Measurements from ENCODE around the gene AP2S1. TPM values are rescaled to one million over a fixed set of nuclear protein-coding genes. Genes with fewer than 3 reads are reported as not detected.
A peak's percentile ranks its signal among the peaks of the same experiment; 100 is the strongest.

The AP2S1 gene
- total and polyA plus RNA-seq, 12 donors: 68.7 to 192 (median 80.7) TPM

DNA sequence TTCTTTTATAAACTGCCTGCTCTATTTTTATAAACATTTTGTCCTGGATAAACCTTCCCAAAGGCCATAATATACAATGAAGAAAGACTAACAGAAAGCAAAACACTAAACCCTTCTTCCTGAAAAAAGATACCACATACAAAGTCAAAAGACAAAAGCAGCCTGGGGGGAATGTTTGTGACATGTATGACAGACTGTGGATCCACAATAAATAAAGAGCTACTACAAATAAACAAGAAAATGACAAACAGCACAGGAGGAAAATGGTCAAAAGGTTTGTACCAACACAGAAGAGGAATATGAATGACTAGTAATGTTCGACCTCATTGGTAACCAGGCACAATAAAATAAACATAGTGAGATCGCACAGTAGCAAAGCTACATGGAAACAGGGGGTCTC is 19.8 kb downstream of the AP2S1 start:
- no peaks in the 10 kb centered on the region for H3K27me3 ChIP-seq
- H3K27ac ChIP-seq: no peak overlapping the region
- WGBS, 2 donors: 97% methylated on average over 2 of the region's 2 CpGs
- H3K36me3 ChIP-seq: peaks cover 0 to 1% (median 0%) of the 10 kb centered on the region in 9 donors
- no peaks in the 10 kb centered on the region for H3K4me1 ChIP-seq
- ATAC-seq (no peak), DNase-seq (no peak)
- TF ChIP-seq, protein P1, sequence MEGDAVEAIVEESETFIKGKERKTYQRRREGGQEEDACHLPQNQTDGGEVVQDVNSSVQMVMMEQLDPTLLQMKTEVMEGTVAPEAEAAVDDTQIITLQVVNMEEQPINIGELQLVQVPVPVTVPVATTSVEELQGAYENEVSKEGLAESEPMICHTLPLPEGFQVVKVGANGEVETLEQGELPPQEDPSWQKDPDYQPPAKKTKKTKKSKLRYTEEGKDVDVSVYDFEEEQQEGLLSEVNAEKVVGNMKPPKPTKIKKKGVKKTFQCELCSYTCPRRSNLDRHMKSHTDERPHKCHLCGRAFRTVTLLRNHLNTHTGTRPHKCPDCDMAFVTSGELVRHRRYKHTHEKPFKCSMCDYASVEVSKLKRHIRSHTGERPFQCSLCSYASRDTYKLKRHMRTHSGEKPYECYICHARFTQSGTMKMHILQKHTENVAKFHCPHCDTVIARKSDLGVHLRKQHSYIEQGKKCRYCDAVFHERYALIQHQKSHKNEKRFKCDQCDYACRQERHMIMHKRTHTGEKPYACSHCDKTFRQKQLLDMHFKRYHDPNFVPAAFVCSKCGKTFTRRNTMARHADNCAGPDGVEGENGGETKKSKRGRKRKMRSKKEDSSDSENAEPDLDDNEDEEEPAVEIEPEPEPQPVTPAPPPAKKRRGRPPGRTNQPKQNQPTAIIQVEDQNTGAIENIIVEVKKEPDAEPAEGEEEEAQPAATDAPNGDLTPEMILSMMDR (IDR thresholded peaks at IDR 0.05): no peak
- H3K9me3 ChIP-seq: no peaks in the 10 kb centered on the region
- H3K4me3 ChIP-seq: no peak overlapping the region
- intact Hi-C loops (cut with DNase I): loop anchor here in 3 of 10 donors (10.0 kb wide), 1 partner anchor 46 kb away; the partner anchor contains the start of gene SLC1A5 (in 3 of the 3)

DNA sequence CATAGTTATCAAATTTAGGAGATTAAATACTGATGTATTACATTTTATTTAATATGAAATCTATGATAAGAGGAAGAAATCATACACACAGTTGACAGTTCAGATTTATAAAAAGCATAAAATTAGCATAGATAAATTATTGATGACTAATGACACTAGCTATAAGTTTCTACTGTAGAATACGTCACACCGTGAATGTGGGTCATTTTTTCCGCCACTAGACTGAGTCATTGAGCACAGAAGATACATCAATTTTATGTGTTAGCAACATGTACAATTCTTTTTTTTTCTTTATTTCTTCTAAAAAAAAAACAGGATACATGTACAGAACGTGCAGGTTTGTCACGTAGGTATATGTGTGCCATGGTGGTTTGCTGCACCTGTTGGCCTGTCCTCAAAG is 22.2 kb downstream of the AP2S1 start:
- no peak for DNase-seq
- TF ChIP-seq, protein P1 (IDR thresholded peaks at IDR 0.05): no peak
- no peaks in the 10 kb centered on the region for H3K27me3 ChIP-seq
- no peaks in the 10 kb centered on the region for H3K9me3 ChIP-seq
- H3K36me3 ChIP-seq: no peaks in the 10 kb centered on the region
- H3K27ac ChIP-seq: no peak overlapping the region
- 84 to 87% methylated on average over 5 of the region's 5 CpGs for WGBS, 2 donors
- intact Hi-C loops (cut with DNase I): no loop called here
- H3K4me3 ChIP-seq: no peak overlapping the region
- peaks cover 0 to 6% (median 0%) of the 10 kb centered on the region in 9 donors for H3K4me1 ChIP-seq
- no peak for ATAC-seq

DNA sequence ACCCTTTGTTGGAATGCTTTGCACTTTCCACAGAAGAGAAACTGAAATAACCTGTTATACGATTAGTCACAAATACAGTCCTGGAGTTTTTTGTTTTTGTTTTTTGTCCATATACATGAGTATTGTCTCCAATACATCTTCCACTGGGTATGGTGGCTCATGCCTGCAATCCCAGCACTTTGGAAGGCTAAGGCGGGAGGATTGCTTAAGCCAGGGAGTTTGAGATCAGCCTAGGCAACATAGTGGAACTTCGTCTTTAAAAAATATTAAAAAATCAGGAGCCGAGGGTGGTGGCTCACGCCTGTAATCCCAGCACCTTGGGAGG is 25.0 kb downstream of the AP2S1 start:
- H3K9me3 ChIP-seq: no peaks in the 10 kb centered on the region
- TF ChIP-seq, protein P1 (IDR thresholded peaks at IDR 0.05): no peak
- H3K4me3 ChIP-seq: no peak overlapping the region
- no peaks in the 10 kb centered on the region for H3K27me3 ChIP-seq
- no peaks in the 10 kb centered on the region for H3K36me3 ChIP-seq
- no peak overlapping the region for H3K27ac ChIP-seq
- WGBS, 2 donors: 84 to 88% methylated on average over 5 of the region's 5 CpGs
- ATAC-seq: no peak
- DNase-seq: no peak
- peaks cover 0 to 28% (median 5%) of the 10 kb centered on the region in 9 donors for H3K4me1 ChIP-seq
- intact Hi-C loops (cut with DNase I): no loop called here

DNA sequence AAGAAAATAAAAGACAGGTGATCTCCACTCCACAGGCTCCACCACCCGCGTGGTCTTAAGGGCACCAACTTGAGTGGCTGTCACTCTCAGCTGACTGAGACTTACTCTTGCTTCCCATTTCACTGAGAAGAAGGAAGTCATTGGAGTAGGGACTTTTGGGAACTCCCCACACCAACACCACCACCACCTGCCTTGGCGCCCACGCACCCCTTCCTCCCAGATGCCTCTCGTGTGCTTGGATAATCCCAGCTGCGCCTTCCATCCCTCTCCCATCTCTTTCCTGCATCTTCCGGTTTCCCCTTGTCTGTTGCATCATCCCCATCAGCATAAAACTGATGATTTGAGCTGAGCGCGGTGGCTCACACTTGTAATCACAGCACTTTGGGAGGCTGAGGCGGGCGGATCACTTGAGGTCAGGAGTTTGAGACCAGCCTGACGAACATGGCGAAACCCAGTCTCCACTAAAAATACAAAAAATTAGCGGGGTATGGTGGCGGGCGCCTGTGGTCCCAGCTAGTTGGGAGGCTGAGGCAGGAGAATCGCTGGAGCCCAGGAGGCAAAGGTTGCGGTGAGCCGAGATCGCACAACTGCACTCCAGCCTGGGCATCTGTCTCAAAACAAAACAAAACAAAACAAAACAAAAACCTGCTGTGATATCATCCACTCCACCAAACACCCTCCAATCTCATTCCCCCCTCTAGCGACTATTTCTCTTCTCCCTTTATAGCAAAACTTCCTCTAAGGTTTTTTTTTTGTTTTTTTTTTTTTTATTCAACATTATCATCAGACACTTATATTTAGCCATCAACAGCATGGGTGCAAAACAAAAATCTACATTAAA is 25.5 kb downstream of the AP2S1 start:
- H3K27me3 ChIP-seq: no peaks in the 10 kb centered on the region
- intact Hi-C loops (cut with DNase I): no loop called here
- peaks cover 0 to 34% (median 5%) of the 10 kb centered on the region in 9 donors for H3K4me1 ChIP-seq
- DNase-seq: no peak
- peak overlapping the region in 1 of 10 donors; percentile 71 for H3K27ac ChIP-seq
- ATAC-seq: peak in 6 of 8 donors; percentile 48 to 70 (median 61)
- TF ChIP-seq, protein P1 (IDR thresholded peaks at IDR 0.05): peak in 1 of 9 donors; percentile 13
- no peaks in the 10 kb centered on the region for H3K36me3 ChIP-seq
- 72 to 83% methylated on average over 21 of the region's 21 CpGs for WGBS, 2 donors
- no peak overlapping the region for H3K4me3 ChIP-seq
- no peaks in the 10 kb centered on the region for H3K9me3 ChIP-seq

All from heart right ventricle (tissue), 16 donors.